Astrocyte (in vitro differentiated cells and primary cell): ENCODE data around the gene KRTAP16-1. TPM values are rescaled to one million over a fixed set of nuclear protein-coding genes. Genes with fewer than 3 reads are reported as not detected.

Experiments used
- DNase-seq: peaks from one replicate; pipeline ENCODE4 v3.0.0-alpha.2; 2010; ENCODE audit warnings: low read depth
- FAIRE-seq: peaks from 2 replicates; lab custom pipeline; 2011; peaks lifted over from hg19 to GRCh38; lab: Jason Lieb, UNC
- H2AFZ ChIP-seq: 2 replicates; pipeline ENCODE4 v1.6.0; 2012; ENCODE audit warnings: low read depth, low read length, inconsistent platforms
- H3K27ac ChIP-seq: 2 replicates; pipeline ENCODE4 v1.5.1; 2011; ENCODE audit warnings: low read depth, low read length, inconsistent platforms
- H3K27me3 ChIP-seq: 2 replicates; pipeline ENCODE4 v1.6.0; 2011; ENCODE audit warnings: low read length, inconsistent platforms; ENCODE audit not compliant: insufficient read depth
- H3K36me3 ChIP-seq: 2 replicates; pipeline ENCODE4 v1.5.1; 2011; ENCODE audit warnings: low read length, inconsistent platforms; ENCODE audit not compliant: insufficient read depth
- H3K4me1 ChIP-seq: 2 replicates; pipeline ENCODE4 v1.5.1; 2011; ENCODE audit warnings: low read length, inconsistent platforms; ENCODE audit not compliant: insufficient read depth
- H3K4me2 ChIP-seq: 2 replicates; pipeline ENCODE4 v1.6.0; 2012; ENCODE audit warnings: low read length, inconsistent platforms
- H3K4me3 ChIP-seq: 2 replicates; pipeline ENCODE4 v1.5.1; 2011; ENCODE audit warnings: low read depth, mild to moderate bottlenecking, low read length, inconsistent platforms; ENCODE audit not compliant: insufficient read depth
- H3K79me2 ChIP-seq: 2 replicates; pipeline ENCODE4 v1.6.0; 2012; ENCODE audit warnings: mild to moderate bottlenecking, low read length, inconsistent platforms; ENCODE audit not compliant: insufficient read depth
- H3K9ac ChIP-seq: 2 replicates; pipeline ENCODE4 v1.6.0; 2012; ENCODE audit warnings: mild to moderate bottlenecking, low read length, inconsistent platforms
- H3K9me3 ChIP-seq: 2 replicates; pipeline ENCODE4 v1.5.1; 2012; ENCODE audit warnings: low read depth, mild to moderate bottlenecking, low read length, inconsistent platforms; ENCODE audit not compliant: insufficient read depth
- H4K20me1 ChIP-seq: 2 replicates; pipeline ENCODE4 v1.6.0; 2012; ENCODE audit warnings: low read length, inconsistent platforms; ENCODE audit not compliant: insufficient read depth
- H3K27ac Mint-ChIP-seq: one replicate; pipeline ENCODE4 v1.8.0; 2021; ENCODE audit warnings: mild to moderate bottlenecking, mixed read lengths; ENCODE audit not compliant: unreplicated experiment
- H3K27me3 Mint-ChIP-seq: one replicate; pipeline ENCODE4 v1.8.0; 2021; ENCODE audit warnings: low read depth, mixed read lengths; ENCODE audit not compliant: unreplicated experiment
- H3K36me3 Mint-ChIP-seq: one replicate; pipeline ENCODE4 v1.8.0; 2021; ENCODE audit warnings: low read depth, mixed read lengths; ENCODE audit not compliant: unreplicated experiment
- H3K4me1 Mint-ChIP-seq: one replicate; pipeline ENCODE4 v1.8.0; 2021; ENCODE audit warnings: low read depth, mixed read lengths; ENCODE audit not compliant: unreplicated experiment
- H3K4me3 Mint-ChIP-seq: one replicate; pipeline ENCODE4 v1.8.0; 2021; ENCODE audit warnings: mild to moderate bottlenecking, moderate library complexity, mixed read lengths; ENCODE audit not compliant: unreplicated experiment
- H3K9me3 Mint-ChIP-seq: one replicate; pipeline ENCODE4 v1.8.0; 2021; ENCODE audit warnings: mild to moderate bottlenecking, mixed read lengths; ENCODE audit not compliant: unreplicated experiment
- CTCF ChIP-seq: IDR thresholded peaks from 2 replicates; pipeline ENCODE4 v1.5.1; 2011; ENCODE audit warnings: low read depth, mild to moderate bottlenecking, inconsistent platforms, low read length, moderate library complexity; ENCODE audit not compliant: insufficient read depth
- EZH2 ChIP-seq: IDR thresholded peaks from 2 replicates; pipeline ENCODE4 v1.6.1; 2012; ENCODE audit warnings: mild to moderate bottlenecking, low read length, inconsistent platforms; ENCODE audit not compliant: insufficient read depth
- total RNA-seq: library from RNA; stranded (reverse); gene quantifications from 2 replicates; pipeline ENCODE4 v1.2.1, GENCODE V29; 2021

The KRTAP16-1 gene
- total RNA-seq, 1 donor from 2014 or later: not detected

- H3K27ac Mint-ChIP-seq: no peak overlapping the region
- no peak for DNase-seq
- no peak overlapping the region for H3K9ac ChIP-seq
- peaks cover 2% of the 10 kb centered on the region for H3K27me3 Mint-ChIP-seq
- H3K4me3 ChIP-seq: no peak overlapping the region
- H3K4me1 ChIP-seq: no peaks in the 10 kb centered on the region
- no peaks in the 10 kb centered on the region for H3K36me3 Mint-ChIP-seq
- no peaks in the 10 kb centered on the region for H3K4me1 Mint-ChIP-seq
- no peaks in the 10 kb centered on the region for H3K27me3 ChIP-seq
- H3K9me3 Mint-ChIP-seq: no peaks in the 10 kb centered on the region
- TF ChIP-seq CTCF: no peak
- TF ChIP-seq EZH2: no peak
- H3K36me3 ChIP-seq: no peaks in the 10 kb centered on the region
- no peak for FAIRE-seq
- H3K79me2 ChIP-seq: no peaks in the 10 kb centered on the region
- H3K9me3 ChIP-seq: no peaks in the 10 kb centered on the region
- H2AFZ ChIP-seq: no peak overlapping the region
- H3K27ac ChIP-seq: no peak overlapping the region
- no peaks in the 10 kb centered on the region for H4K20me1 ChIP-seq
- H3K4me3 Mint-ChIP-seq: no peak overlapping the region
- H3K4me2 ChIP-seq: no peak overlapping the region
These were observed 16.5 kb upstream of the KRTAP16-1 start for GRCh38 chr17:41325611-41326010.

- H3K4me1 ChIP-seq: no peaks in the 10 kb centered on the region
- Mint-ChIP-seq H3K4me1 (no peaks in the 10 kb centered on the region), H3K9me3 (peaks cover 4% of the 10 kb centered on the region), H3K27ac (no peak overlapping the region), H3K4me3 (no peak overlapping the region), H3K36me3 (peaks cover under 1% of the 10 kb centered on the region), H3K27me3 (peaks cover 2% of the 10 kb centered on the region)
- no peak overlapping the region for H3K4me3 ChIP-seq
- no peaks in the 10 kb centered on the region for H3K79me2 ChIP-seq
- no peak overlapping the region for H3K4me2 ChIP-seq
- no peaks in the 10 kb centered on the region for H3K36me3 ChIP-seq
- H3K27me3 ChIP-seq: no peaks in the 10 kb centered on the region
- FAIRE-seq (no peak), DNase-seq (no peak)
- no peaks in the 10 kb centered on the region for H3K9me3 ChIP-seq
- no peak overlapping the region for H3K27ac ChIP-seq
- H2AFZ ChIP-seq: no peak overlapping the region
- H4K20me1 ChIP-seq: no peaks in the 10 kb centered on the region
- H3K9ac ChIP-seq: no peak overlapping the region
- no peak for TF ChIP-seq EZH2
- no peak for TF ChIP-seq CTCF
These were observed 16.0 kb upstream of the KRTAP16-1 start for GRCh38 chr17:41325126-41325525.

- Histone ChIP-seq H3K79me2 (no peaks in the 10 kb centered on the region), H4K20me1 (no peaks in the 10 kb centered on the region), H3K4me2 (no peak overlapping the region), H3K9me3 (no peaks in the 10 kb centered on the region), H2AFZ (no peak overlapping the region), H3K9ac (no peak overlapping the region), H3K4me3 (no peak overlapping the region), H3K4me1 (no peaks in the 10 kb centered on the region), H3K27ac (no peak overlapping the region), H3K36me3 (no peaks in the 10 kb centered on the region), H3K27me3 (no peaks in the 10 kb centered on the region)
- Mint-ChIP-seq H3K4me3 (no peak overlapping the region), H3K27ac (no peak overlapping the region), H3K9me3 (peaks cover 9% of the 10 kb centered on the region), H3K36me3 (peaks cover 3% of the 10 kb centered on the region), H3K4me1 (no peaks in the 10 kb centered on the region), H3K27me3 (peaks cover 2% of the 10 kb centered on the region)
- FAIRE-seq (no peak), DNase-seq (no peak)
- no peak for TF ChIP-seq CTCF
- no peak for TF ChIP-seq EZH2
These were observed 15.3 kb upstream of the KRTAP16-1 start for GRCh38 chr17:41324180-41325075.
